Panc1 (cell line): ENCODE data around the gene LLGL1. TPM values are rescaled to one million over a fixed set of nuclear protein-coding genes. Genes with fewer than 3 reads are reported as not detected.

Experiments
- ATAC-seq: fragments of 200-7000 bp; cut with Tn5 transposase; 2 replicates; pipeline ENCODE4 v1.9.1; 2020; ENCODE audit warnings: mild to moderate bottlenecking, moderate library complexity
- BruUV-seq: library from RNA; stranded (reverse); fragments of 400-500 nt; replicated peaks from 2 replicates; lab custom pipeline; 2021; lab: Mats Ljungman, UMichigan
- CTCF ChIA-PET: fragments of 300-600 bp; sonication (Branson Sonifier 250); formaldehyde crosslinking; loops from one replicate; lab custom pipeline; 2022; ENCODE audit warnings: antibody characterized with exemption; lab: Charles Lee
- POLR2A ChIA-PET: fragments of 300-600 bp; sonication (Branson Sonifier 250); formaldehyde crosslinking; loops from one replicate; lab custom pipeline; 2022; ENCODE audit warnings: antibody characterized with exemption; lab: Charles Lee
- DNase-seq: peaks from one replicate; pipeline ENCODE4 v3.0.0-alpha.2; 2010; ENCODE audit warnings: low read depth, low spot score
- H3K27ac ChIP-seq: 2 replicates; pipeline ENCODE4 v1.5.1; 2011; ENCODE audit warnings: mild to moderate bottlenecking, low read length, inconsistent platforms
- H3K27me3 ChIP-seq: fragments of 200-500 bp; sonication (Bioruptor generic); 2 replicates; pipeline ENCODE4 v1.6.0; 2014; ENCODE audit warnings: low read length, inconsistent platforms; ENCODE audit not compliant: control insufficient read depth, insufficient read depth
- H3K36me3 ChIP-seq: fragments of 200-500 bp; sonication (Bioruptor generic); 2 replicates; pipeline ENCODE4 v1.5.1; 2014; ENCODE audit warnings: inconsistent platforms, mild to moderate bottlenecking, low read length, moderate library complexity; ENCODE audit not compliant: control insufficient read depth, insufficient read depth
- H3K4me1 ChIP-seq: 2 replicates; pipeline ENCODE4 v1.5.1; 2011; ENCODE audit warnings: inconsistent platforms, mild to moderate bottlenecking, low read length, moderate library complexity; ENCODE audit not compliant: control insufficient read depth, insufficient read depth
- H3K4me3 ChIP-seq, 2 experiments: 2 replicates each; pipeline ENCODE4 v1.5.1; 2011 to 2012; ENCODE audit warnings: low read depth in 2 of 2, low read length in 2 of 2, mild to moderate bottlenecking in 2 of 2, inconsistent platforms in 1 of 2, moderate library complexity in 1 of 2
- H3K9me3 ChIP-seq: fragments of 200-500 bp; sonication (Bioruptor generic); 2 replicates; pipeline ENCODE4 v1.5.1; 2014; ENCODE audit warnings: low read depth, mild to moderate bottlenecking, inconsistent platforms, low read length, moderate library complexity; ENCODE audit not compliant: control insufficient read depth, insufficient read depth
- POLR2AphosphoS5 ChIP-seq: IDR thresholded peaks from 2 replicates; pipeline ENCODE4 v1.6.1; 2012; ENCODE audit warnings: mild to moderate bottlenecking, low read depth, low read length, moderate library complexity
- REST ChIP-seq, 2 experiments: IDR thresholded peaks; 2 replicates each; pipeline ENCODE4 v1.6.1; 2011 to 2012; ENCODE audit warnings: low read depth in 2 of 2, control low read depth in 1 of 2, low read length in 1 of 2, mild to moderate bottlenecking in 1 of 2, moderate library complexity in 1 of 2; ENCODE audit not compliant: insufficient read depth in 1 of 2
- SIN3A ChIP-seq: IDR thresholded peaks from 2 replicates; pipeline ENCODE4 v1.6.1; 2012; ENCODE audit warnings: low read depth, mild to moderate bottlenecking, low read length, moderate library complexity, borderline replicate concordance; ENCODE audit not compliant: insufficient read depth
- TCF7L2 ChIP-seq: IDR thresholded peaks from 2 replicates; pipeline ENCODE4 v1.6.1; 2011; ENCODE audit warnings: mild to moderate bottlenecking, low read depth, low read length, inconsistent platforms
- in situ Hi-C: cut with HindIII; loops from 2 replicates; pipeline ENCODE4 v1.10.0; 2016; ENCODE audit warnings: low sequenced_read_pairs, low pct_unique_long_range_greater_than_20kb
- intact Hi-C: fragments of 100-400 bp; cut with micrococcal nuclease; formaldehyde crosslinking; loops from one replicate; pipeline ENCODE4 v1.10.0; 2022; ENCODE audit not compliant: unreplicated experiment
- total RNA-seq: library from RNA; stranded (reverse); gene quantifications from one replicate; pipeline ENCODE4 v1.2.1, GENCODE V29; 2021; ENCODE audit not compliant: unreplicated experiment
- TF ChIP-seq, protein P1 (sequence below): fragments of 450-650 bp; IDR thresholded peaks from 2 replicates; pipeline ENCODE4 v1.5.1; 2017; ENCODE audit warnings: mild to moderate bottlenecking

LLGL1 gene
- total RNA-seq, 1 experiment from 2014 or later, result 18.4 TPM

DNA sequence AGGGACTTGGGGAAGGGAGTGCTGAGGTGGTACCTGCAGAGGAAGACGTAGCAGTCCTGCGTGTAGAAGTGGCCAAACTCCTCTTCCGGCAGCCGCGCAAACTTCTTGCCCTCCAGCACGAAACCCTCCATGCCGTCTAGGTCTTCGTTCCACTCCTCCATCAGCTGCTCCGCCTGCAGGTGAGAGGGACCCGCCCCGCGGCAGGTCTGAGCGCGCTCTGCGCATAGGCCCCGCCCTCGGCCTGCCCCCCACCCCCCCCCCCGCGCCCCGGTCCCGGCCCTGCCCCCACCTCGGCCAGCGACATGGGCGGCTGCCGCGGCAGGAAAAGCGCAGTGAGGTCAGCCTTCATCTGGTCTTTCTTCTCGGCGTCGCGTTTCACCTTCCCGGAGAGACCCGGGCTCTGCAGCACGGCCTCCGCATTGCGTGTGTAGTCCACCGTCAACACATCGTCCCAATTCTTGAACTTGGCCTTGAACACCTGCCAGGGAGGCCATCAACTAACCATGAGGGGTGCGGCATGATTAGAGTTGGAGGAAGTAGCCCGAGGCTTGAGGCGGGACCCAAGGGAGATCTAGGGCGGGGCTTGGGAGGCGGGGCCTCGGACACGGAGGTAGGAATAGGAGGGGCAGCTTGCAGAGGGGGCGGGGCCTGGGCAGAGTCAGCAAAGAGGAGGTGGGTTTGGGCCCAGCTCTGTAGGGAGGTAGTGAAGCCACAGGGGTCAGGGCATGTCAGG lies 21.6 kb downstream of the LLGL1 start:
- Histone ChIP-seq H3K4me1 (no peaks in the 10 kb centered on the region), H3K27me3 (no peaks in the 10 kb centered on the region), H3K27ac (no peak overlapping the region), H3K9me3 (no peaks in the 10 kb centered on the region), H3K36me3 (no peaks in the 10 kb centered on the region; the same call in 1 of the 2 replicates), H3K4me3 (no peak overlapping the region)
- no peak for TF ChIP-seq REST (IDR thresholded peaks at IDR 0.05; ENCODE audit: insufficient read depth in 1 of 2, low read depth in 2 of 2, low read length in 1 of 2)
- no peak for TF ChIP-seq POLR2AphosphoS5
- TF ChIP-seq, protein P1, sequence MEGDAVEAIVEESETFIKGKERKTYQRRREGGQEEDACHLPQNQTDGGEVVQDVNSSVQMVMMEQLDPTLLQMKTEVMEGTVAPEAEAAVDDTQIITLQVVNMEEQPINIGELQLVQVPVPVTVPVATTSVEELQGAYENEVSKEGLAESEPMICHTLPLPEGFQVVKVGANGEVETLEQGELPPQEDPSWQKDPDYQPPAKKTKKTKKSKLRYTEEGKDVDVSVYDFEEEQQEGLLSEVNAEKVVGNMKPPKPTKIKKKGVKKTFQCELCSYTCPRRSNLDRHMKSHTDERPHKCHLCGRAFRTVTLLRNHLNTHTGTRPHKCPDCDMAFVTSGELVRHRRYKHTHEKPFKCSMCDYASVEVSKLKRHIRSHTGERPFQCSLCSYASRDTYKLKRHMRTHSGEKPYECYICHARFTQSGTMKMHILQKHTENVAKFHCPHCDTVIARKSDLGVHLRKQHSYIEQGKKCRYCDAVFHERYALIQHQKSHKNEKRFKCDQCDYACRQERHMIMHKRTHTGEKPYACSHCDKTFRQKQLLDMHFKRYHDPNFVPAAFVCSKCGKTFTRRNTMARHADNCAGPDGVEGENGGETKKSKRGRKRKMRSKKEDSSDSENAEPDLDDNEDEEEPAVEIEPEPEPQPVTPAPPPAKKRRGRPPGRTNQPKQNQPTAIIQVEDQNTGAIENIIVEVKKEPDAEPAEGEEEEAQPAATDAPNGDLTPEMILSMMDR, result no peak
- TF ChIP-seq SIN3A, result no peak
- TF ChIP-seq TCF7L2, result no peak
- no TSS peak for BruUV-seq
- POLR2A ChIA-PET, result interaction anchor here (1.0 kb wide), 1 partner anchor 10 kb away, joined by 3 read pairs; no protein-coding TSS in a partner anchor
- CTCF ChIA-PET, result no interaction called here
- intact Hi-C loops (no loop called here), in situ Hi-C loops (no loop called here)
- DNase-seq, result no peak
- peak; percentile 66 for ATAC-seq

GRCh38 chr17:18247613-18248001 lies 22.2 kb downstream of the LLGL1 start:
- DNase-seq (no peak), ATAC-seq (peak; percentile 7; the same call in 1 of the 2 replicates)
- ChIA-PET POLR2A (interaction anchor here (1.0 kb wide), 1 partner anchor 9 kb away, joined by 3 read pairs; no protein-coding TSS in a partner anchor), CTCF (no interaction called here)
- no peak overlapping the region for H3K27ac ChIP-seq
- intact Hi-C loops (no loop called here), in situ Hi-C loops (no loop called here)
- no peak overlapping the region for H3K4me3 ChIP-seq
- H3K4me1 ChIP-seq, result no peaks in the 10 kb centered on the region
- no TSS peak for BruUV-seq
- TF ChIP-seq REST (IDR thresholded peaks at IDR 0.05; ENCODE audit: insufficient read depth in 1 of 2, low read depth in 2 of 2, low read length in 1 of 2), result no peak
- no peak for TF ChIP-seq POLR2AphosphoS5
- no peak for TF ChIP-seq TCF7L2
- TF ChIP-seq, protein P1, result no peak
- TF ChIP-seq SIN3A, result no peak
- H3K27me3 ChIP-seq, result no peaks in the 10 kb centered on the region
- H3K9me3 ChIP-seq, result no peaks in the 10 kb centered on the region
- H3K36me3 ChIP-seq, result no peaks in the 10 kb centered on the region; the same call in 1 of the 2 replicates
